Measurements from ENCODE around the gene KSR2.

The KSR2 gene

DNA sequence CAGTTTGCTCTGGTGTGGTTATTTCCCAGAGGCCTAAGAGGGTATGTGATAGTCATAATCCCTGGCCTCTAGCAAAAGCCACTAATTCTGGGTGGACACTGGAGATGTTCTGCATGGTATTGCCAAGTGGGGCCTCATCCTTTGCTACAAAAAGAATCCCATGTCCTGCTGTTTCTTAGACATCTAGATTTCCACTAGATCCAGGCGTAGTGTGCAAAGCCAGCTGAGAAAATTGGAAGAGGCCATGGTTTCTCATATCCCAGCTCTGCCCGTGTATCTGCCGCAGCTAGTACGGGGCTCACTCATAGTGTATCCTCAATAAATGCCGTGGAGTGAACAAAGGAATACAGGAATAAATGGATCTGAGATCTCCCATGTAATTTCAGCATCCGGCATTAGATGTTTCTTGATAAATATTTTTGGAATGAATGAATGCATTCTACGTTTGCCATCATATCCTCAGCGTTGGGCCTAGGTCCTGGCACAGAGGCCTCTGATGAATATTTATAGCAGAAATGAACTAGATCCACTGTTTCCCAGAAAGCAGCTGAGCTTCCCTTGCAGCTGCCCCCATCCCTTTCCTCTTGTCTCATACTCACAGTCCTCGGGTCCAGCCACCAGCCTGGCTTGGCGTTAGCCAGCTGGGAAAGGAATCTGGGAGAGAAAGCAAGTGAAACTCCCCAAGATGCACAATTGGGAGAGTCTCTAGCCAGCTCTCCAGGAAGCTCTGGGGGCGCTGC lies 531.1 kb downstream of the KSR2 start:
- H3K4me3 ChIP-seq (replicated peaks in 1 of 2; ENCODE audit: low read depth in 2 of 2, low read length in 2 of 2): no peak overlapping the region
- no peak for DNase-seq (ENCODE audit: low read depth in 2 of 2)
- TF ChIP-seq, protein P1, sequence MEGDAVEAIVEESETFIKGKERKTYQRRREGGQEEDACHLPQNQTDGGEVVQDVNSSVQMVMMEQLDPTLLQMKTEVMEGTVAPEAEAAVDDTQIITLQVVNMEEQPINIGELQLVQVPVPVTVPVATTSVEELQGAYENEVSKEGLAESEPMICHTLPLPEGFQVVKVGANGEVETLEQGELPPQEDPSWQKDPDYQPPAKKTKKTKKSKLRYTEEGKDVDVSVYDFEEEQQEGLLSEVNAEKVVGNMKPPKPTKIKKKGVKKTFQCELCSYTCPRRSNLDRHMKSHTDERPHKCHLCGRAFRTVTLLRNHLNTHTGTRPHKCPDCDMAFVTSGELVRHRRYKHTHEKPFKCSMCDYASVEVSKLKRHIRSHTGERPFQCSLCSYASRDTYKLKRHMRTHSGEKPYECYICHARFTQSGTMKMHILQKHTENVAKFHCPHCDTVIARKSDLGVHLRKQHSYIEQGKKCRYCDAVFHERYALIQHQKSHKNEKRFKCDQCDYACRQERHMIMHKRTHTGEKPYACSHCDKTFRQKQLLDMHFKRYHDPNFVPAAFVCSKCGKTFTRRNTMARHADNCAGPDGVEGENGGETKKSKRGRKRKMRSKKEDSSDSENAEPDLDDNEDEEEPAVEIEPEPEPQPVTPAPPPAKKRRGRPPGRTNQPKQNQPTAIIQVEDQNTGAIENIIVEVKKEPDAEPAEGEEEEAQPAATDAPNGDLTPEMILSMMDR (IDR thresholded peaks at IDR 0.05; ENCODE audit: low read depth, low read length): no peak

DNA sequence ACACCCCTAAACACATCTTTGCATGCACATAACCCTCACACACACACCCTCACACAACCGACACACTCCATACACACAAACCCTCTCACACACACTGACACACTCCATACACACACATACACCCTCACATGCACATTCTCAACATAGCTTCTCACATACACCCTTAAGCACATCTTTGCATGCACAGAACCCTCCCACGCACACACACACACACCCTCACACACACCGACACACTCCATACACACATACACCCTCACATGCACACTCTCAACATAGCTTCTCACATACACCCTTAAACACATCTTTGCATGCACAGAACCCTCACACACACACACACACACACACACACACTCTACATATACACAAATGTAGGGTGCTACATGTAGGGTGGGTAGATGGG lies 534.9 kb downstream of the KSR2 start:
- TF ChIP-seq, protein P1 (IDR thresholded peaks at IDR 0.05; ENCODE audit: low read depth, low read length): no peak
- no peak for DNase-seq (ENCODE audit: low read depth in 2 of 2)

DNA sequence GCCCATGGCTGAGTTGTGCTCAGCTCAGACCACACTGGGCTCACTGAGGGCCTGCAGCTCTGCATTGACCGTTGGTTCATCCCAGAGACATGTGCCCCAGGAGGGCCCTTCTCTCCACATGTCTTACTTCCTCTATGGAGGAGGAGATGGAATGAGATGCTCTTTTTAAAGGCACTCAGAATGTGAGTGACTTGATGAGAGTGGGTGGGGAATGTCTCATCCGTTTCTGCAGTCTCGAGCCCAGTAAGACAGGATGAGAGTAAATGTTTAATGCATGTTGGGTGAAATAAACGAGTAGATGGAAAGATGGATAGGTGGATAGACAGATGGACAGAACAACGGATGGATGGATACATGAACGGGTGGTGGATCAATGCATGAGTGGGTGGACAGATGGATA lies 538.5 kb downstream of the KSR2 start:
- TF ChIP-seq, protein P1 (IDR thresholded peaks at IDR 0.05; ENCODE audit: low read depth, low read length): no peak
- no peak for DNase-seq (ENCODE audit: low read depth in 2 of 2)
- H3K4me3 ChIP-seq (replicated peaks in 1 of 2; ENCODE audit: low read depth in 2 of 2, low read length in 2 of 2): no peak overlapping the region

More for the DNA sequence above, 534.9 kb downstream of the KSR2 start:
- no peak overlapping the region for H3K4me3 ChIP-seq (replicated peaks in 1 of 2; ENCODE audit: low read depth in 2 of 2, low read length in 2 of 2)

DNA sequence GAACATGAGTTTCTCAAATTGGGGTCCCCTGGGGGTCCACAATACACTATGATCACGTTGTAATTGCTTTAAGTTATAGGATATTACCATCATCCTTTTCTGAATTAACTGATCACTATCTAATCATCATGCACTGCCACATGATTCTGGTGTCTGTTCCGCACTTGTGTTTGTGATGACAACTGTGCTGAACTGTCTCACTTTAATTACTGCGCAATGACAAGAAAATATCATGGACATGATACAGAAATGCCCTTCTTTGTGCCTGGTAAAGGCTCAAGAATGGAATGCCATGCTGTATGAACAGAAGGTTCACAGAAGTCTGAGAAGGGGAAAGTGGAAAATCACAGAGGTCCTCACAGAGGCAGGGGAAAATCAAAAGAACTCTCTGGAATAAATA lies 541.6 kb downstream of the KSR2 start:
- no peak for DNase-seq (ENCODE audit: low read depth in 2 of 2)
- no peak overlapping the region for H3K4me3 ChIP-seq (replicated peaks in 1 of 2; ENCODE audit: low read depth in 2 of 2, low read length in 2 of 2)
- TF ChIP-seq, protein P1 (IDR thresholded peaks at IDR 0.05; ENCODE audit: low read depth, low read length): no peak

DNA sequence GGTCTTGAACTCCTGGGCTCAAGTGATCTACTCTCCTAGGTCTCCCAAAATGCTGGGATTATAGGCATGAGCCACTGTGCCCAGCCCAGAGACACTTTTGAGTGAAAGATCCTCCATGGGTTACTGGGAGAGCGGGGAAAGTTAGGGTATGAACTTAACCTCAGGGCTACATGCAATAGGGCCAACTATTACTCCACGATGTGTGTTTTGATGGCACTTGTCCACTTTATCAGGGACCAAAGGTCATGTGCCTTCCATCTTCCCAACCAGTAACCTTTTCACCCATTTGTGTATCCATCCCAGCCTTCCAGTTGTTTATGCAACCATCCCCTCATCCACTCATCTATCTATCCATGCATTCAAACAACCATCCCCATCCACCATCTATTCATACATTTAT lies 546.8 kb downstream of the KSR2 start:
- DNase-seq (ENCODE audit: low read depth in 2 of 2): no peak
- no peak overlapping the region for H3K4me3 ChIP-seq (replicated peaks in 1 of 2; ENCODE audit: low read depth in 2 of 2, low read length in 2 of 2)
- TF ChIP-seq, protein P1 (IDR thresholded peaks at IDR 0.05; ENCODE audit: low read depth, low read length): no peak

DNA sequence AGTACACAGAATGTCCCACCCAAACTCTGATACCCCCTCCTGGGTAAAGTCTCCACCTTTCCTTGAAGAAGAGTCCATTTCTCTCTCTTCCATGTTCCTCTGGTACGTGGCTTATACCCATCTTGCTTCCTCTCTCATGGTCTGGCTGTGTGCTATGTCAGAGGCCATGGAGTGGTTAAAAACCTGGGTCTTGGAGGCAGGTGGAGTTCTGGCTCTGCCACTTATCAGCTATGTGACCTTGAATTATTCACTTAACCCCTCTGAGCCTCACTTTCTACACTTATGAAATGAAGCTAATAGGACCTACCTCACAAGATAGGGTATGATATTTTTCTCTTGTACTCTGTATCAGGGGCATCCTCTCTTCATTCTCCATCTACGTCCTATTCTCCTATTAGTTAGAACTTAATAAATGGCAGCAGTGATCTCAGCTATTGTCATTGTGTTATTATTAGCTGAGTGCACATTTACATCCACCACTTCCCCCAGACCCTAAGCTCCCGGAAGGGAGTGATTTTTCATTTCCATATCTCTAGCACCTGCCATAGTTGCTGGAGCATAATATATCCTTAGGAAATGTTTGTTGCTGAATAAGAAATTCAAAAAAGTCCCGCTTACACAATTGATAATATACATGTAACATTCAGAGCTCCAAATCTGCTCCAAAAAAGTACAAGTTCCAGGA lies 547.6 kb downstream of the KSR2 start:
- DNase-seq (ENCODE audit: low read depth in 2 of 2): no peak
- TF ChIP-seq, protein P1 (IDR thresholded peaks at IDR 0.05; ENCODE audit: low read depth, low read length): no peak
- H3K4me3 ChIP-seq (replicated peaks in 1 of 2; ENCODE audit: low read depth in 2 of 2, low read length in 2 of 2): no peak overlapping the region
